ENCODE results near the gene AK9.

DNA sequence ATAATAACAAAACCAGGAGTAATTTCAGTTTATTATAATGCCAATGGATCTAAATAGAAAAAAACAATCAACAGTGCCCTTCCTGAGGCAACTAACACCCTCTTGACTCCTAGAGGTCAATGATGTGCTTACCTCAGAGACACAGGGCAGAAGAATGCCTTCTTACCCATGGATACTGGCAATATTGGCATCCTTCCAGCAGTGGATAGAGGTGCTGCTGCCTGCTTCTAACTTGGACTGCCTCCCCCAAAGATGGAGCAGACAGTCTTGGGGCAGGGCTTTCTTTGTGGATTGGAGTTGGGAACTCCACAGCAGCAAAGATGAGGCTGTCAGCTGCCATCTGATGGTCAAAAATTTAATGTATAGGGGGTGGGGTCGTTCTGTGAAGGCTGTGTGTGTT, 78.7 kb downstream of the AK9 start:
- TF ChIP-seq, protein P1, sequence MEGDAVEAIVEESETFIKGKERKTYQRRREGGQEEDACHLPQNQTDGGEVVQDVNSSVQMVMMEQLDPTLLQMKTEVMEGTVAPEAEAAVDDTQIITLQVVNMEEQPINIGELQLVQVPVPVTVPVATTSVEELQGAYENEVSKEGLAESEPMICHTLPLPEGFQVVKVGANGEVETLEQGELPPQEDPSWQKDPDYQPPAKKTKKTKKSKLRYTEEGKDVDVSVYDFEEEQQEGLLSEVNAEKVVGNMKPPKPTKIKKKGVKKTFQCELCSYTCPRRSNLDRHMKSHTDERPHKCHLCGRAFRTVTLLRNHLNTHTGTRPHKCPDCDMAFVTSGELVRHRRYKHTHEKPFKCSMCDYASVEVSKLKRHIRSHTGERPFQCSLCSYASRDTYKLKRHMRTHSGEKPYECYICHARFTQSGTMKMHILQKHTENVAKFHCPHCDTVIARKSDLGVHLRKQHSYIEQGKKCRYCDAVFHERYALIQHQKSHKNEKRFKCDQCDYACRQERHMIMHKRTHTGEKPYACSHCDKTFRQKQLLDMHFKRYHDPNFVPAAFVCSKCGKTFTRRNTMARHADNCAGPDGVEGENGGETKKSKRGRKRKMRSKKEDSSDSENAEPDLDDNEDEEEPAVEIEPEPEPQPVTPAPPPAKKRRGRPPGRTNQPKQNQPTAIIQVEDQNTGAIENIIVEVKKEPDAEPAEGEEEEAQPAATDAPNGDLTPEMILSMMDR (IDR thresholded peaks at IDR 0.05; ENCODE audit: low read depth, low read length, missing input control) = no peak
- TF ChIP-seq FOXA1 (IDR thresholded peaks at IDR 0.05) (no peak), TAF1 (conservative IDR thresholded peaks at IDR 0.05) (no peak), SP1 (IDR thresholded peaks at IDR 0.05) (no peak), JUND (IDR thresholded peaks at IDR 0.05) (no peak), RAD21 (IDR thresholded peaks at IDR 0.05) (no peak), YY1 (IDR thresholded peaks at IDR 0.05) (no peak), HNF4A (conservative IDR thresholded peaks at IDR 0.05) (no peak), GABPA (IDR thresholded peaks at IDR 0.05 in 1 of 2, conservative IDR thresholded peaks at IDR 0.05 in 1 of 2) (no peak)
- TF ChIP-seq, protein P2, sequence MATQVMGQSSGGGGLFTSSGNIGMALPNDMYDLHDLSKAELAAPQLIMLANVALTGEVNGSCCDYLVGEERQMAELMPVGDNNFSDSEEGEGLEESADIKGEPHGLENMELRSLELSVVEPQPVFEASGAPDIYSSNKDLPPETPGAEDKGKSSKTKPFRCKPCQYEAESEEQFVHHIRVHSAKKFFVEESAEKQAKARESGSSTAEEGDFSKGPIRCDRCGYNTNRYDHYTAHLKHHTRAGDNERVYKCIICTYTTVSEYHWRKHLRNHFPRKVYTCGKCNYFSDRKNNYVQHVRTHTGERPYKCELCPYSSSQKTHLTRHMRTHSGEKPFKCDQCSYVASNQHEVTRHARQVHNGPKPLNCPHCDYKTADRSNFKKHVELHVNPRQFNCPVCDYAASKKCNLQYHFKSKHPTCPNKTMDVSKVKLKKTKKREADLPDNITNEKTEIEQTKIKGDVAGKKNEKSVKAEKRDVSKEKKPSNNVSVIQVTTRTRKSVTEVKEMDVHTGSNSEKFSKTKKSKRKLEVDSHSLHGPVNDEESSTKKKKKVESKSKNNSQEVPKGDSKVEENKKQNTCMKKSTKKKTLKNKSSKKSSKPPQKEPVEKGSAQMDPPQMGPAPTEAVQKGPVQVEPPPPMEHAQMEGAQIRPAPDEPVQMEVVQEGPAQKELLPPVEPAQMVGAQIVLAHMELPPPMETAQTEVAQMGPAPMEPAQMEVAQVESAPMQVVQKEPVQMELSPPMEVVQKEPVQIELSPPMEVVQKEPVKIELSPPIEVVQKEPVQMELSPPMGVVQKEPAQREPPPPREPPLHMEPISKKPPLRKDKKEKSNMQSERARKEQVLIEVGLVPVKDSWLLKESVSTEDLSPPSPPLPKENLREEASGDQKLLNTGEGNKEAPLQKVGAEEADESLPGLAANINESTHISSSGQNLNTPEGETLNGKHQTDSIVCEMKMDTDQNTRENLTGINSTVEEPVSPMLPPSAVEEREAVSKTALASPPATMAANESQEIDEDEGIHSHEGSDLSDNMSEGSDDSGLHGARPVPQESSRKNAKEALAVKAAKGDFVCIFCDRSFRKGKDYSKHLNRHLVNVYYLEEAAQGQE (IDR thresholded peaks at IDR 0.05) = no peak
- TF ChIP-seq, protein P3, sequence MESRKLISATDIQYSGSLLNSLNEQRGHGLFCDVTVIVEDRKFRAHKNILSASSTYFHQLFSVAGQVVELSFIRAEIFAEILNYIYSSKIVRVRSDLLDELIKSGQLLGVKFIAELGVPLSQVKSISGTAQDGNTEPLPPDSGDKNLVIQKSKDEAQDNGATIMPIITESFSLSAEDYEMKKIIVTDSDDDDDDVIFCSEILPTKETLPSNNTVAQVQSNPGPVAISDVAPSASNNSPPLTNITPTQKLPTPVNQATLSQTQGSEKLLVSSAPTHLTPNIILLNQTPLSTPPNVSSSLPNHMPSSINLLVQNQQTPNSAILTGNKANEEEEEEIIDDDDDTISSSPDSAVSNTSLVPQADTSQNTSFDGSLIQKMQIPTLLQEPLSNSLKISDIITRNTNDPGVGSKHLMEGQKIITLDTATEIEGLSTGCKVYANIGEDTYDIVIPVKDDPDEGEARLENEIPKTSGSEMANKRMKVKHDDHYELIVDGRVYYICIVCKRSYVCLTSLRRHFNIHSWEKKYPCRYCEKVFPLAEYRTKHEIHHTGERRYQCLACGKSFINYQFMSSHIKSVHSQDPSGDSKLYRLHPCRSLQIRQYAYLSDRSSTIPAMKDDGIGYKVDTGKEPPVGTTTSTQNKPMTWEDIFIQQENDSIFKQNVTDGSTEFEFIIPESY (IDR thresholded peaks at IDR 0.05) = no peak
- TF ChIP-seq, protein P4, sequence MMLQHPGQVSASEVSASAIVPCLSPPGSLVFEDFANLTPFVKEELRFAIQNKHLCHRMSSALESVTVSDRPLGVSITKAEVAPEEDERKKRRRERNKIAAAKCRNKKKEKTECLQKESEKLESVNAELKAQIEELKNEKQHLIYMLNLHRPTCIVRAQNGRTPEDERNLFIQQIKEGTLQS (IDR thresholded peaks at IDR 0.05) = no peak
- TF ChIP-seq, protein P5, sequence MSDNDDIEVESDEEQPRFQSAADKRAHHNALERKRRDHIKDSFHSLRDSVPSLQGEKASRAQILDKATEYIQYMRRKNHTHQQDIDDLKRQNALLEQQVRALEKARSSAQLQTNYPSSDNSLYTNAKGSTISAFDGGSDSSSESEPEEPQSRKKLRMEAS (IDR thresholded peaks at IDR 0.05) = no peak
